HCT116 (cell line): Measurements from ENCODE around the gene ANXA7. TPM values are rescaled to one million over a fixed set of nuclear protein-coding genes. Genes with fewer than 3 reads are reported as not detected.

ENCODE experiments used
- ATAC-seq: fragments of 200-7000 bp; cut with Tn5 transposase; 2 replicates; pipeline ENCODE4 v1.9.1; 2020; ENCODE audit warnings: mild to moderate bottlenecking, moderate library complexity
- BruUV-seq: library from RNA; stranded (reverse); fragments of 400-500 nt; replicated peaks from 2 replicates; lab custom pipeline; 2021; lab: Mats Ljungman, UMichigan
- CTCF ChIA-PET: fragments of 300-600 bp; sonication (Branson Sonifier 250); formaldehyde crosslinking; loops from one replicate; lab custom pipeline; 2021; ENCODE audit warnings: antibody characterized with exemption; lab: Charles Lee
- POLR2A ChIA-PET: fragments of 300-600, 350-600 bp; sonication (Branson Sonifier 250); formaldehyde crosslinking; loops from one replicate; lab custom pipeline; 2021; ENCODE audit warnings: antibody characterized with exemption; lab: Charles Lee
- RAD21 ChIA-PET, 2 experiments: fragments of 300-600 bp; sonication (Branson Sonifier 250); formaldehyde crosslinking; loops; one replicate each; lab custom pipeline; 2023; ENCODE audit warnings: low total read pairs in 2 of 2; ENCODE audit not compliant: uncharacterized antibody in 2 of 2, unreplicated experiment in 2 of 2, low non-redundant PET in 1 of 2; lab: Charles Lee
- DNase-seq: peaks from one replicate; pipeline ENCODE4 v3.0.0-alpha.2; 2010; ENCODE audit warnings: low read depth, low spot score
- H2AFZ ChIP-seq: fragments of 200-600 bp; shearing (Covaris generic), sonication (generic); 2 replicates; pipeline ENCODE4 v1.6.1; 2017; ENCODE audit warnings: low read depth, mixed run types, mixed read lengths, antibody characterized with exemption, low read length; ENCODE audit not compliant: poor library complexity, severe bottlenecking
- H3K27ac ChIP-seq: 2 replicates; pipeline ENCODE4 v1.5.1; 2012; ENCODE audit warnings: low read depth, low read length
- H3K27me3 ChIP-seq: fragments of 200-600 bp; sonication (generic); 2 replicates; pipeline ENCODE4 v1.6.1; 2016; ENCODE audit warnings: mixed run types, low read length, mixed read lengths; ENCODE audit not compliant: insufficient read depth
- H3K36me3 ChIP-seq, 2 experiments: fragments of 200-500 bp in 1 of 2; fragments of 200-600 bp in 1 of 2; sonication (Bioruptor generic) in 1 of 2; sonication (generic) in 1 of 2; 2 replicates each; pipeline versions ENCODE4 v1.5.1 to v1.6.1; 2014 to 2016; ENCODE audit warnings: low read length in 2 of 2, inconsistent platforms in 1 of 2, mixed read lengths in 1 of 2, mixed run types in 1 of 2; ENCODE audit not compliant: insufficient read depth in 2 of 2, control insufficient read depth in 1 of 2
- H3K4me1 ChIP-seq, 2 experiments: fragments of 200-600 bp in 1 of 2; sonication (generic) in 1 of 2; 2 replicates each; pipeline versions ENCODE4 v1.5.1 to v1.6.1; 2012 to 2017; ENCODE audit warnings: low read length in 2 of 2, inconsistent platforms in 1 of 2, mild to moderate bottlenecking in 1 of 2, mixed read lengths in 1 of 2, mixed run types in 1 of 2, moderate library complexity in 1 of 2; ENCODE audit not compliant: insufficient read depth in 2 of 2, control insufficient read depth in 1 of 2
- H3K4me2 ChIP-seq: fragments of 200-600 bp; sonication (generic); 2 replicates; pipeline ENCODE4 v1.6.1; 2017; ENCODE audit warnings: mixed run types, low read length, mixed read lengths
- H3K4me3 ChIP-seq, 2 experiments: fragments of 200-600 bp in 1 of 2; sonication (generic) in 1 of 2; replicated peaks in 1 of 2; 2 replicates each; pipeline ENCODE4 v1.5.1; 2011 to 2016; ENCODE audit warnings: low read length in 2 of 2, control low read depth in 1 of 2, low read depth in 1 of 2, mild to moderate bottlenecking in 1 of 2, mixed read lengths in 1 of 2, mixed run types in 1 of 2
- H3K79me2 ChIP-seq: fragments of 200-600 bp; sonication (generic); 2 replicates; pipeline ENCODE4 v1.6.1; 2017; ENCODE audit warnings: mild to moderate bottlenecking, mixed run types, low read length, moderate library complexity, mixed read lengths; ENCODE audit not compliant: insufficient read depth
- H3K9ac ChIP-seq: fragments of 200-600 bp; sonication (generic); 2 replicates; pipeline ENCODE4 v1.6.1; 2016; ENCODE audit warnings: low read length, mixed read lengths
- H3K9me2 ChIP-seq: fragments of 200-600 bp; sonication (generic), shearing (Covaris generic); 2 replicates; pipeline ENCODE4 v1.6.1; 2017; ENCODE audit warnings: mixed run types, mild to moderate bottlenecking, moderate library complexity; ENCODE audit not compliant: insufficient read depth
- H3K9me3 ChIP-seq, 2 experiments: fragments of 200-500 bp in 1 of 2; fragments of 200-600 bp in 1 of 2; sonication (Bioruptor generic) in 1 of 2; sonication (generic) in 1 of 2; 2 replicates each; pipeline ENCODE4 v1.6.1; 2014 to 2017; ENCODE audit warnings: low read length in 2 of 2, mixed read lengths in 2 of 2, inconsistent platforms in 1 of 2, low read depth in 1 of 2, mild to moderate bottlenecking in 1 of 2, mixed run types in 1 of 2, moderate library complexity in 1 of 2; ENCODE audit not compliant: control insufficient read depth in 1 of 2, insufficient read depth in 1 of 2
- H4K20me1 ChIP-seq: fragments of 200-600 bp; sonication (generic), shearing (Covaris generic); 2 replicates; pipeline ENCODE4 v1.6.1; 2017; ENCODE audit warnings: mixed run types, mild to moderate bottlenecking, moderate library complexity; ENCODE audit not compliant: insufficient read depth
- CTCF ChIP-seq, 3 experiments: fragments of 200-600 bp in 1 of 3; sonication (generic) in 1 of 3; IDR thresholded peaks in 2 of 3; conservative IDR thresholded peaks in 1 of 3; 2 replicates each; pipeline ENCODE4 v1.5.1; 2012 to 2017; ENCODE audit warnings: low read depth in 2 of 3, low read length in 2 of 3, antibody characterized with exemption in 1 of 3, borderline replicate concordance in 1 of 3, control low read depth in 1 of 3, mild to moderate bottlenecking in 1 of 3, mixed read lengths in 1 of 3, mixed run types in 1 of 3, moderate library complexity in 1 of 3; ENCODE audit not compliant: insufficient read depth in 1 of 3
- EGR1 ChIP-seq: IDR thresholded peaks from 2 replicates; pipeline ENCODE4 v1.6.1; 2012; ENCODE audit warnings: low read depth
- POLR2AphosphoS5 ChIP-seq: IDR thresholded peaks from 2 replicates; pipeline ENCODE4 v1.6.1; 2011; ENCODE audit warnings: mild to moderate bottlenecking, low read depth, low read length, moderate library complexity
- RAD21 ChIP-seq: IDR thresholded peaks from 2 replicates; pipeline ENCODE4 v1.6.1; 2012; ENCODE audit warnings: low read depth, mild to moderate bottlenecking
- SIN3A ChIP-seq: IDR thresholded peaks from 2 replicates; pipeline ENCODE4 v1.6.1; 2012; ENCODE audit warnings: low read depth
- SP1 ChIP-seq: IDR thresholded peaks from 2 replicates; pipeline ENCODE4 v1.6.1; 2012; ENCODE audit warnings: low read depth
- YY1 ChIP-seq: IDR thresholded peaks from 2 replicates; pipeline ENCODE4 v1.6.1; 2011; ENCODE audit warnings: low read length, low read depth, moderate library complexity, mild to moderate bottlenecking; ENCODE audit not compliant: insufficient replicate concordance; ENCODE audit errors: extremely low read depth
- intact Hi-C: fragments of 100-400 bp; cut with micrococcal nuclease; formaldehyde crosslinking; loops from 2 replicates; pipeline ENCODE4 v1.10.0; 2022
- total RNA-seq: library from RNA; stranded (reverse); gene quantifications from one replicate; pipeline ENCODE4 v1.2.1, GENCODE V29; 2021; ENCODE audit not compliant: unreplicated experiment
- TF ChIP-seq, protein P1 (sequence below): IDR thresholded peaks from 2 replicates; pipeline ENCODE4 v1.6.1; 2011; ENCODE audit warnings: mild to moderate bottlenecking, low read length, moderate library complexity; ENCODE audit not compliant: insufficient replicate concordance; ENCODE audit errors: extremely low read depth

ANXA7 gene
- total RNA-seq, 1 experiment from 2014 or later: 105 TPM

DNA sequence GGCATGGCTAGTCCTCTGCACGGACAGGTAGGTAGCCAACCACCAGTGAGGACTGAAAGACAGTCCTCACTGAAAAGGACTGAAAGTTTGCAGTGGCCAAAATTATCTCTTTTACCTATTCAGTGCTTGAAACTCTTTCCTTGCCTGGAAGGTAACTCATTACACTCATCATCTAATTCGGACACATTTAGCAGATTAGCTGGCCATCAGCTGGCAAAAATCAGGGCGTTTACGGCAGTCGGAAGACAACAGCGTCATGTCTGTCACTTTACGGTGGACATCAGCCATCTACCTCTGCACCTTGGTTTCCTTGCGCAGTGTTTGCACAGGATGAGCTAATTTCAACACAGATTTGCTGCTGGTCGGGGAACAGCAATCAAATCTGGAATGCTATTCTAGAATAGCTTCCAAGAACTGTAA lies 740 bp downstream of the ANXA7 start:
- H3K9me3 ChIP-seq: no peaks in the 10 kb centered on the region
- H2AFZ ChIP-seq: no peak overlapping the region
- peak overlapping the region; percentile 91 to 96 for H3K4me3 ChIP-seq
- H4K20me1 ChIP-seq: peaks cover 9% of the 10 kb centered on the region; the same call in 1 of the 2 replicates
- BruUV-seq: no TSS peak
- no peaks in the 10 kb centered on the region for H3K27me3 ChIP-seq
- ATAC-seq (peak; percentile 44), DNase-seq (peak; percentile 51)
- TF ChIP-seq POLR2AphosphoS5: peak; percentile 52
- TF ChIP-seq SP1: no peak; the same call in 1 of the 2 replicates
- no peak for TF ChIP-seq CTCF (IDR thresholded peaks at IDR 0.05 in 2 of 3, conservative IDR thresholded peaks at IDR 0.05 in 1 of 3; ENCODE audit: borderline replicate concordance in 1 of 3, insufficient read depth in 1 of 3, low read depth in 2 of 3, low read length in 2 of 3)
- TF ChIP-seq EGR1: no peak
- no peak for TF ChIP-seq YY1
- TF ChIP-seq SIN3A: no peak; the same call in 1 of the 2 replicates
- no peak for TF ChIP-seq RAD21
- TF ChIP-seq, protein P1, sequence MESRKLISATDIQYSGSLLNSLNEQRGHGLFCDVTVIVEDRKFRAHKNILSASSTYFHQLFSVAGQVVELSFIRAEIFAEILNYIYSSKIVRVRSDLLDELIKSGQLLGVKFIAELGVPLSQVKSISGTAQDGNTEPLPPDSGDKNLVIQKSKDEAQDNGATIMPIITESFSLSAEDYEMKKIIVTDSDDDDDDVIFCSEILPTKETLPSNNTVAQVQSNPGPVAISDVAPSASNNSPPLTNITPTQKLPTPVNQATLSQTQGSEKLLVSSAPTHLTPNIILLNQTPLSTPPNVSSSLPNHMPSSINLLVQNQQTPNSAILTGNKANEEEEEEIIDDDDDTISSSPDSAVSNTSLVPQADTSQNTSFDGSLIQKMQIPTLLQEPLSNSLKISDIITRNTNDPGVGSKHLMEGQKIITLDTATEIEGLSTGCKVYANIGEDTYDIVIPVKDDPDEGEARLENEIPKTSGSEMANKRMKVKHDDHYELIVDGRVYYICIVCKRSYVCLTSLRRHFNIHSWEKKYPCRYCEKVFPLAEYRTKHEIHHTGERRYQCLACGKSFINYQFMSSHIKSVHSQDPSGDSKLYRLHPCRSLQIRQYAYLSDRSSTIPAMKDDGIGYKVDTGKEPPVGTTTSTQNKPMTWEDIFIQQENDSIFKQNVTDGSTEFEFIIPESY: no peak
- H3K9ac ChIP-seq: peak overlapping the region; percentile 94
- ChIA-PET RAD21 (no interaction called here), POLR2A (interaction anchor here (0.8 to 1.6 kb wide), 2 partner anchors 149 to 165 kb away, joined by 5 read pairs; partner anchors contain the start of gene DNAJC9), CTCF (interaction anchor here (1.4 kb wide), 1 partner anchor 15 kb away, joined by 6 read pairs; no protein-coding TSS in a partner anchor)
- H3K4me1 ChIP-seq: peaks cover 11 to 27% of the 10 kb centered on the region in 2 experiments
- H3K79me2 ChIP-seq: peaks cover 55% of the 10 kb centered on the region
- H3K36me3 ChIP-seq: no peaks in the 10 kb centered on the region
- intact Hi-C loops: loop anchor here (2.0 to 5.0 kb wide), 2 partner anchors 84 to 166 kb away; partner anchors contain the start of genes DNAJC9 and PPP3CB
- H3K9me2 ChIP-seq: no peaks in the 10 kb centered on the region
- H3K27ac ChIP-seq: peak overlapping the region; percentile 90
- H3K4me2 ChIP-seq: peak overlapping the region; percentile 94
